H9 (cell line): Measurements from ENCODE around the gene PMIS2. TPM values are rescaled to one million over a fixed set of nuclear protein-coding genes. Genes with fewer than 3 reads are reported as not detected.
A peak's percentile ranks its signal among the peaks of the same experiment; 100 is the strongest.
"Not testable (repeated sequence)": the region's sequence is repeated elsewhere in the genome, so short reads cannot be mapped to it uniquely, and the experiment has no call there.

Experiments
- DNase-seq: peaks from one replicate; pipeline ENCODE4 v3.0.0-alpha.2; 2017
- H2AFZ ChIP-seq: one replicate; pipeline ENCODE4 v1.6.1; 2013; ENCODE audit warnings: mild to moderate bottlenecking, low read length, control low read depth, moderate library complexity
- H2AK5ac ChIP-seq: 2 replicates; pipeline ENCODE4 v1.6.1; 2013; ENCODE audit warnings: low read length, control low read depth, mixed read lengths; ENCODE audit not compliant: insufficient read length
- H2BK120ac ChIP-seq: one replicate; pipeline ENCODE4 v1.6.1; 2013; ENCODE audit warnings: low read depth, mild to moderate bottlenecking, low read length, control low read depth, inconsistent platforms; ENCODE audit not compliant: poor library complexity, severe bottlenecking
- H2BK12ac ChIP-seq: 2 replicates; pipeline ENCODE4 v1.6.1; 2013; ENCODE audit warnings: low read length, control low read depth, mixed read lengths, low read depth; ENCODE audit not compliant: insufficient read length
- H2BK15ac ChIP-seq: 2 replicates; pipeline ENCODE4 v1.6.1; 2013; ENCODE audit warnings: low read depth, low read length, control low read depth
- H2BK20ac ChIP-seq: one replicate; pipeline ENCODE4 v1.6.1; 2013; ENCODE audit warnings: low read depth, mild to moderate bottlenecking, low read length, control low read depth, inconsistent platforms; ENCODE audit not compliant: poor library complexity, severe bottlenecking
- H2BK5ac ChIP-seq: 2 replicates; pipeline ENCODE4 v1.6.1; 2013; ENCODE audit warnings: low read length, control low read depth, mixed read lengths; ENCODE audit not compliant: insufficient read length
- H3K14ac ChIP-seq: 2 replicates; pipeline ENCODE4 v1.6.1; 2013; ENCODE audit warnings: low read length, control low read depth; ENCODE audit not compliant: insufficient read depth
- H3K18ac ChIP-seq: 2 replicates; pipeline ENCODE4 v1.6.1; 2013; ENCODE audit warnings: low read depth, mild to moderate bottlenecking, mixed read lengths, low read length, control low read depth; ENCODE audit not compliant: insufficient read length
- H3K23ac ChIP-seq: 2 replicates; pipeline ENCODE4 v1.6.1; 2013; ENCODE audit warnings: low read length, control low read depth, mixed read lengths, low read depth; ENCODE audit not compliant: insufficient read length
- H3K23me2 ChIP-seq: 2 replicates; pipeline ENCODE4 v1.6.1; 2013; ENCODE audit warnings: low read depth, mild to moderate bottlenecking, mixed read lengths, low read length, control low read depth; ENCODE audit not compliant: insufficient read length, poor library complexity, severe bottlenecking
- H3K27ac ChIP-seq: 2 replicates; pipeline ENCODE4 v1.5.1; 2013; ENCODE audit warnings: low read length, control low read depth, mixed read lengths, low read depth; ENCODE audit not compliant: insufficient read length
- H3K27me3 ChIP-seq: 2 replicates; pipeline ENCODE4 v1.6.1; 2013; ENCODE audit warnings: low read length, control low read depth, inconsistent platforms; ENCODE audit not compliant: insufficient read depth
- H3K4ac ChIP-seq: 2 replicates; pipeline ENCODE4 v1.6.1; 2013; ENCODE audit warnings: low read depth, mild to moderate bottlenecking, control low read depth, inconsistent platforms, low read length, moderate library complexity
- H3K4me1 ChIP-seq: 2 replicates; pipeline ENCODE4 v1.6.1; 2013; ENCODE audit warnings: low read length, control low read depth, inconsistent platforms; ENCODE audit not compliant: insufficient read depth
- H3K4me2 ChIP-seq: 2 replicates; pipeline ENCODE4 v1.6.1; 2013; ENCODE audit warnings: low read length, control low read depth, mixed read lengths; ENCODE audit not compliant: insufficient read length, insufficient read depth
- H3K56ac ChIP-seq: 2 replicates; pipeline ENCODE4 v1.6.1; 2013; ENCODE audit warnings: low read depth, mild to moderate bottlenecking, mixed read lengths, low read length, control low read depth; ENCODE audit not compliant: insufficient read length
- H3K79me1 ChIP-seq: 2 replicates; pipeline ENCODE4 v1.6.1; 2013; ENCODE audit warnings: low read depth, mild to moderate bottlenecking, moderate library complexity, low read length, control low read depth, inconsistent platforms; ENCODE audit not compliant: insufficient read depth, poor library complexity, severe bottlenecking
- H3K79me2 ChIP-seq: 2 replicates; pipeline ENCODE4 v1.6.1; 2013; ENCODE audit warnings: low read length, control low read depth, inconsistent platforms; ENCODE audit not compliant: insufficient read depth
- H3K9ac ChIP-seq: 2 replicates; pipeline ENCODE4 v1.6.1; 2013; ENCODE audit warnings: low read length, control low read depth, mixed read lengths; ENCODE audit not compliant: insufficient read length; ENCODE audit errors: extremely low read depth
- H3K9me3 ChIP-seq: one replicate; pipeline ENCODE4 v1.6.1; 2013; ENCODE audit warnings: low read depth, low read length, inconsistent platforms; ENCODE audit not compliant: control insufficient read depth
- H3T11ph ChIP-seq: one replicate; pipeline ENCODE4 v1.6.1; 2013; ENCODE audit warnings: mild to moderate bottlenecking, low read length, control low read depth, inconsistent platforms
- H4K20me1 ChIP-seq: one replicate; pipeline ENCODE4 v1.6.1; 2013; ENCODE audit not compliant: control insufficient read depth, insufficient read length, insufficient read depth
- H4K5ac ChIP-seq: 2 replicates; pipeline ENCODE4 v1.6.1; 2013; ENCODE audit warnings: low read depth, mild to moderate bottlenecking, mixed read lengths, low read length, control low read depth; ENCODE audit not compliant: insufficient read length
- H4K8ac ChIP-seq: replicated peaks from 2 replicates; pipeline ENCODE4 v1.6.1; 2013; ENCODE audit warnings: low read length, control low read depth, mixed read lengths, low read depth; ENCODE audit not compliant: insufficient read length
- H4K91ac ChIP-seq: 2 replicates; pipeline ENCODE4 v1.6.1; 2013; ENCODE audit warnings: low read depth, mild to moderate bottlenecking, moderate library complexity, mixed read lengths, low read length, control low read depth; ENCODE audit not compliant: insufficient read length
- H3K27ac Mint-ChIP-seq, 3 experiments: 2 replicates in 2 of 3; 3 replicates in 1 of 3; pipeline ENCODE4 v1.8.0; 2020 to 2021; ENCODE audit warnings: mixed read lengths in 3 of 3, mild to moderate bottlenecking in 1 of 3, moderate library complexity in 1 of 3
- H3K27me3 Mint-ChIP-seq: 2 replicates; pipeline ENCODE4 v1.8.0; 2021; ENCODE audit warnings: low read depth, mild to moderate bottlenecking, moderate library complexity, mixed read lengths
- H3K36me3 Mint-ChIP-seq, 3 experiments: 2 replicates in 2 of 3; 3 replicates in 1 of 3; pipeline ENCODE4 v1.8.0; 2020 to 2021; ENCODE audit warnings: low read depth in 3 of 3, mixed read lengths in 3 of 3; ENCODE audit not compliant: insufficient read depth in 1 of 3
- H3K4me1 Mint-ChIP-seq, 2 experiments: 2 replicates each; pipeline ENCODE4 v1.8.0; 2020; ENCODE audit warnings: mixed read lengths in 2 of 2
- H3K4me3 Mint-ChIP-seq, 2 experiments: 2 replicates in 1 of 2; 3 replicates in 1 of 2; pipeline ENCODE4 v1.8.0; 2020 to 2021; ENCODE audit warnings: mild to moderate bottlenecking in 2 of 2, mixed read lengths in 2 of 2, moderate library complexity in 1 of 2
- H3K9me3 Mint-ChIP-seq, 2 experiments: 2 replicates in 1 of 2; 3 replicates in 1 of 2; pipeline ENCODE4 v1.8.0; 2020; ENCODE audit warnings: mild to moderate bottlenecking in 2 of 2, mixed read lengths in 2 of 2, moderate library complexity in 1 of 2
- CTCF ChIP-seq: fragments of 200-600 bp; sonication (generic); conservative IDR thresholded peaks from 3 replicates; pipeline ENCODE4 v1.8.0; 2021; ENCODE audit warnings: antibody characterized with exemption, mild to moderate bottlenecking
- WGBS: extraction: QIAGEN DNeasy Blood & Tissue Kit; methylation state at CpG from one replicate; pipeline ENCODE4 v1.1.7; 2013; ENCODE audit warnings: missing lambda C conversion rate, low lambda C conversion rate, mixed read lengths; ENCODE audit not compliant: insufficient read length; ENCODE audit errors: extremely low coverage; 5-methylcytosine and 5-hydroxymethylcytosine counted together
- total RNA-seq: library from RNA; stranded (reverse); gene quantifications from 2 replicates; pipeline ENCODE4 v1.2.1, GENCODE V29; 2021

The PMIS2 gene
- total RNA-seq, 1 experiment from 2014 or later, result not detected

GRCh38 chr19:35601971-35602370, 16.0 kb downstream of the PMIS2 start:
- peaks cover 31% of the 10 kb centered on the region for H3K27me3 Mint-ChIP-seq
- no peaks in the 10 kb centered on the region for H3K9me3 ChIP-seq
- WGBS, result no CpG with 5 or more reads among the region's 3 CpGs

GRCh38 chr19:35604436-35604835, 18.5 kb downstream of the PMIS2 start:
- no CpG with 5 or more reads among the region's 4 CpGs for WGBS
- peaks cover 12% of the 10 kb centered on the region for H3K9me3 ChIP-seq
- H2AFZ ChIP-seq, H2BK120ac ChIP-seq, H2AK5ac ChIP-seq, H2BK5ac ChIP-seq, H4K20me1 ChIP-seq, H3T11ph ChIP-seq, H3K79me2 ChIP-seq, H3K14ac ChIP-seq, H2BK20ac ChIP-seq, H3K9ac ChIP-seq, H3K79me1 ChIP-seq, H4K91ac ChIP-seq, H3K23ac ChIP-seq, H3K4me2 ChIP-seq, H2BK15ac ChIP-seq, H2BK12ac ChIP-seq, H3K4me1 Mint-ChIP-seq, H4K5ac ChIP-seq, H3K23me2 ChIP-seq, H3K18ac ChIP-seq, DNase-seq, H3K56ac ChIP-seq, H3K4me1 ChIP-seq, H3K27ac ChIP-seq, H3K27me3 ChIP-seq, H4K8ac ChIP-seq, H3K4me3 Mint-ChIP-seq, H3K36me3 Mint-ChIP-seq, H3K4ac ChIP-seq: not testable (repeated sequence)
- H3K9me3 Mint-ChIP-seq, result peaks cover 28 to 34% of the 10 kb centered on the region in 2 experiments
- H3K27me3 Mint-ChIP-seq, result peaks cover 26% of the 10 kb centered on the region
- peak overlapping the region in 2 of 3 experiments; percentile 45 to 60; a peak in 2 of 7 replicates for H3K27ac Mint-ChIP-seq

More at GRCh38 chr19:35601971-35602370, 16.0 kb downstream of the PMIS2 start:
- no peaks in the 10 kb centered on the region for H3K23me2 ChIP-seq
- H3K27ac Mint-ChIP-seq, result no peak overlapping the region
- H2BK120ac ChIP-seq, result no peak overlapping the region
- H3K23ac ChIP-seq, result no peak overlapping the region
- H3K56ac ChIP-seq, result no peak overlapping the region
- H3K36me3 Mint-ChIP-seq, result peaks cover 0 to 2% (median 0%) of the 10 kb centered on the region in 3 experiments; a peak in 1 of 7 replicates
- DNase-seq, result no peak
- no peak overlapping the region for H2BK12ac ChIP-seq
- H2BK20ac ChIP-seq, result no peak overlapping the region
- no peak overlapping the region for H3K9ac ChIP-seq
- no peak overlapping the region for H3K4ac ChIP-seq
- no peak overlapping the region for H2AFZ ChIP-seq
- H3K27ac ChIP-seq, result no peak overlapping the region
- H3K27me3 ChIP-seq, result no peaks in the 10 kb centered on the region
- peaks cover 11 to 13% of the 10 kb centered on the region in 2 experiments for H3K9me3 Mint-ChIP-seq
- H3K14ac ChIP-seq, result no peak overlapping the region
- H4K20me1 ChIP-seq, result no peaks in the 10 kb centered on the region
- no peak overlapping the region for H2AK5ac ChIP-seq
- no peak overlapping the region for H3T11ph ChIP-seq
- H2BK5ac ChIP-seq, result no peak overlapping the region
- no peak for TF ChIP-seq CTCF
- H3K18ac ChIP-seq, result no peak overlapping the region
- no peak overlapping the region for H3K4me2 ChIP-seq
- H4K8ac ChIP-seq, result no peak overlapping the region
- no peak overlapping the region for H4K5ac ChIP-seq
- no peak overlapping the region for H2BK15ac ChIP-seq
- H4K91ac ChIP-seq, result no peak overlapping the region
- H3K4me1 Mint-ChIP-seq, result peaks cover 5% of the 10 kb centered on the region in 2 experiments
- no peaks in the 10 kb centered on the region for H3K79me1 ChIP-seq
- no peaks in the 10 kb centered on the region for H3K4me1 ChIP-seq
- H3K4me3 Mint-ChIP-seq, result no peak overlapping the region
- H3K79me2 ChIP-seq, result no peaks in the 10 kb centered on the region
